Measurements from ENCODE around the gene SSH2.

The SSH2 gene

DNA sequence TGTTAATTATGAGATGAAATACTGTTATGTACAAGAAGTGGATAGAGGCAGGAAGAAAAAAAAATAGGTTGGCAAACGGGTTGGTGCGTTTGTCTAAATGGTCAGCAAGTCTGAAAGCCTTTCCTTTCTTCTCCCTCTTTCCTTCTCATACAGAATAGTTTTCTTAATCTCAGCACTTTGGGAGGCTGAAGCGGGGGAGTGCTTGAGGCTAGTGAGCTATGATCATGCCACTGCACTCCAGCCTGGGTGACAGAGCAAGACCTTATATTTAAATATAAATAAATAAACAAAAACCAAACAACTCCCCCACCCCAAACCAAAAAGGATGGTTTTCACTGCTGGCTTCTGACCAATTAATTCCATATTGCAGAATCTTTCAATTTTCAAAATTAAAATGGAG lies 232.7 kb downstream of the SSH2 start:
- TF ChIP-seq, protein P1, sequence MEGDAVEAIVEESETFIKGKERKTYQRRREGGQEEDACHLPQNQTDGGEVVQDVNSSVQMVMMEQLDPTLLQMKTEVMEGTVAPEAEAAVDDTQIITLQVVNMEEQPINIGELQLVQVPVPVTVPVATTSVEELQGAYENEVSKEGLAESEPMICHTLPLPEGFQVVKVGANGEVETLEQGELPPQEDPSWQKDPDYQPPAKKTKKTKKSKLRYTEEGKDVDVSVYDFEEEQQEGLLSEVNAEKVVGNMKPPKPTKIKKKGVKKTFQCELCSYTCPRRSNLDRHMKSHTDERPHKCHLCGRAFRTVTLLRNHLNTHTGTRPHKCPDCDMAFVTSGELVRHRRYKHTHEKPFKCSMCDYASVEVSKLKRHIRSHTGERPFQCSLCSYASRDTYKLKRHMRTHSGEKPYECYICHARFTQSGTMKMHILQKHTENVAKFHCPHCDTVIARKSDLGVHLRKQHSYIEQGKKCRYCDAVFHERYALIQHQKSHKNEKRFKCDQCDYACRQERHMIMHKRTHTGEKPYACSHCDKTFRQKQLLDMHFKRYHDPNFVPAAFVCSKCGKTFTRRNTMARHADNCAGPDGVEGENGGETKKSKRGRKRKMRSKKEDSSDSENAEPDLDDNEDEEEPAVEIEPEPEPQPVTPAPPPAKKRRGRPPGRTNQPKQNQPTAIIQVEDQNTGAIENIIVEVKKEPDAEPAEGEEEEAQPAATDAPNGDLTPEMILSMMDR (IDR thresholded peaks at IDR 0.05), result no peak
- H3K4me3 ChIP-seq, result no peak overlapping the region
- H3K27ac ChIP-seq, result no peak overlapping the region
- no peaks in the 10 kb centered on the region for H3K9me3 ChIP-seq
- DNase-seq, result no peak
- intact Hi-C loops (cut with DNase I; ENCODE audit: low total_unique reads), result no loop called here
- H3K4me1 ChIP-seq, result no peaks in the 10 kb centered on the region
- no peaks in the 10 kb centered on the region for H3K27me3 ChIP-seq
- peaks cover 0 to 14% (median 11%) of the 10 kb centered on the region in 3 donors for H3K36me3 ChIP-seq

DNA sequence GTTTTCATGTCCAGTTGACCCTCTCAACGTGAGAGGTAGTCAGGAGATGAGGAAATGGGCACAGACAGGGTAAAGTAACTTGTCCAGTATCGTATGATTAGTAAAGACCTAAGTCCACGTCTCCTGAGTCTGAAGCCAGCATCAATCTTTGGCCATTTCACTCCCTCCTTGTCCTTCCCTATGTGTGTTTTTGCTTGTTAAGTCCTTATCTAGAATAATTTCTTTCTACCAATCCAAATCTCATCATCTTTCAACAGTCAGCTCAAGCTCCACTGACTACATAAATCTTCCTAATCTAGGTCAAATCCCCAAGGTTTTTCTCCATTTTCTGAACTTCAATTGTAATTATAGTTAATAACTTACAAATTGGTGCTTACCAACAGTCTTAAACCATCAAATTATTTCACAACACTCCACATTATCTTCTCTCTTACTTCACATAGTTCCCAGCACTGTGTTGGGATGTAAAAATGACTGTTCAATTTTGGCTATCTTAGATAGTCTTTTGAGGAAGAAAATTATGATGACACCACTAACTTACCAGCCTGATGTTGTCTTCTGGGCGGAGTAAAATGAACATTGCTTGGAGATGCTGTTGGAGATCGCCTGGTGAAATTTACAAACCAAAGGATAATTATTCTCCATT lies 235.0 kb downstream of the SSH2 start:
- H3K27ac ChIP-seq, result no peak overlapping the region
- H3K4me3 ChIP-seq, result no peak overlapping the region
- DNase-seq, result no peak
- H3K9me3 ChIP-seq, result no peaks in the 10 kb centered on the region
- no peaks in the 10 kb centered on the region for H3K4me1 ChIP-seq
- intact Hi-C loops (cut with DNase I; ENCODE audit: low total_unique reads), result no loop called here
- H3K27me3 ChIP-seq, result no peaks in the 10 kb centered on the region
- TF ChIP-seq, protein P1 (IDR thresholded peaks at IDR 0.05), result no peak
- H3K36me3 ChIP-seq, result no peaks in the 10 kb centered on the region

DNA sequence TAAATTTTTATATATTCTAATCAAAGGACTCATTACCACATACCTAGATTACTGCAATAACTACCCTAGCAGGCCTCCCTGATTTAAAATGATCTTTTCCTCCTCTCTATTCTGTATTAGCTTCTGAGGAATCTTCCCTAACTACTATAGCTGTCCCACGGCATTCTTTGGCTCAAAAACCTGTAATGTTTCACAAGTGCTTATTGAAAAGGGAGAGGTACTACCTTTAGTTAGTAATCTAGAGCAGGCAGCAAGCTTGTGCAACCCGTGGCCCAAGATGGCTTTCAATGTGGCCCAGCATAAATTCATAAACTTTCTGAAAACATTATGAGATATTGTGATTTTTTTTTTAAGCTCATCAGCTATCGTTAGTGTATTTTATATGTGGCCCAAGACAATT lies 236.3 kb downstream of the SSH2 start:
- Histone ChIP-seq H3K27me3 (no peaks in the 10 kb centered on the region), H3K4me3 (no peak overlapping the region), H3K36me3 (no peaks in the 10 kb centered on the region), H3K9me3 (no peaks in the 10 kb centered on the region), H3K4me1 (no peaks in the 10 kb centered on the region), H3K27ac (no peak overlapping the region)
- intact Hi-C loops (cut with DNase I; ENCODE audit: low total_unique reads), result no loop called here
- TF ChIP-seq, protein P1 (IDR thresholded peaks at IDR 0.05), result no peak
- no peak for DNase-seq

DNA sequence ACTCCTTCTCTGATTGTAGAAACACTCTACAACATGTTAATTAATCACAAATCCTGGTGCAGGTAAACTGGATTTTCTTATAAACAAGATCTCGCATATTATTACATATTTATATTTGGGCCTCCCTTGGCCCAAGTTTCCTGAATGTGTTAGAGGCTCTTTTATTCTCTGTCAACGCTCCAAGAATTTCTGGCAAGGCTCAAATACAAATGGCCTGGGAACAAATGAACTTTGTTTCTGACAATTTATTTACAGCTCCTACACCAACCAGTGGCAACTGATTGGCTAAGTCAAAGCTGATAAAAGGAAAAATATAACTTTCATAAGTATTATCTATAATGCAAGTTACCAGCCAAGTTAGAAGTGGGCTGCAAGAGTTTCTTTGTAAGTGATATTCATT lies 242.4 kb downstream of the SSH2 start:
- no peaks in the 10 kb centered on the region for H3K9me3 ChIP-seq
- H3K36me3 ChIP-seq, result no peaks in the 10 kb centered on the region
- DNase-seq, result no peak
- peak overlapping the region; percentile 32 to 53 for H3K27ac ChIP-seq
- intact Hi-C loops (cut with DNase I; ENCODE audit: low total_unique reads), result no loop called here
- no peaks in the 10 kb centered on the region for H3K27me3 ChIP-seq
- TF ChIP-seq, protein P1 (IDR thresholded peaks at IDR 0.05), result no peak
- H3K4me1 ChIP-seq, result peaks cover 0 to 25% (median 9%) of the 10 kb centered on the region in 4 donors
- no peak overlapping the region for H3K4me3 ChIP-seq

DNA sequence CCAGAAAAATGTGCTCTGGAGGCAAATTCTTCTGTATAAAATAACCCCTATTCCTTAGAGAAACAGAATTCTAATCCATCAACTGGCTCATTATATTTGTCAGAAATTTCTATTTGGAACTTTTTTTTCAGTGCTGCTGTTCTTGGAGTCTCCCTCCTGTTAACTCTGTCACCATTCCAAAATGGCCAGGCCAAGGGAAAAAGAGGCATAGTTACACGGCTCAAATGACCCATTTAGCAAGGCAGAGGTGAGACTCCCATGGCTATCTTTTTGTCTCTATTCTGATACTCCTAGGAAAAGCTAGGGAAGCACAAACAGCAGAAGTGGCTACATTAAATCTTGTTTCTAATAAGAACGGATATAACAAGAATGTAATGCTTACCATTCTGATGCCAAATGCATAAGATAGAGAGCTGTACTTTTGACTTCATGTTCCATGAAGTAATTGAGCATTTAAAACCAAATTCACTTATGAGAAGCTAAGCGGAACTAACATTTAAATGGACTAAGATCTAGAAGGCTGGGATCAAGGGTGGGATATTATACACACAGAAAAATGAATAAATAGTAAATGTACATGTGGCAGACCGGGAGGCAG lies 242.9 kb downstream of the SSH2 start:
- H3K27me3 ChIP-seq, result no peaks in the 10 kb centered on the region
- H3K4me3 ChIP-seq, result no peak overlapping the region
- TF ChIP-seq, protein P1 (IDR thresholded peaks at IDR 0.05), result no peak
- H3K9me3 ChIP-seq, result no peaks in the 10 kb centered on the region
- peak overlapping the region; percentile 32 to 53 for H3K27ac ChIP-seq
- DNase-seq, result peak in 1 of 2 donors; percentile 33
- intact Hi-C loops (cut with DNase I; ENCODE audit: low total_unique reads), result no loop called here
- H3K36me3 ChIP-seq, result no peaks in the 10 kb centered on the region
- peaks cover 0 to 25% (median 9%) of the 10 kb centered on the region in 4 donors for H3K4me1 ChIP-seq

Data from tibial artery (tissue), 4 donors.